Activated CD4-positive, alpha-beta T cell treated with anti-CD3 and anti-CD28 coated beads, Interleukin-2, amount 10 ng/mL, durations not matched to agents 24 days and 14 days (primary cell): Measurements from ENCODE around the gene PSMG1. TPM values are rescaled to one million over a fixed set of nuclear protein-coding genes. Genes with fewer than 3 reads are reported as not detected.

ENCODE experiments used
- DNase-seq: peaks from one replicate; pipeline ENCODE4 v3.0.0; 2022
- H3K27ac Mint-ChIP-seq: one replicate; pipeline ENCODE4 v1.8.0; 2022; ENCODE audit warnings: mild to moderate bottlenecking, mixed read lengths
- H3K27me3 Mint-ChIP-seq: one replicate; pipeline ENCODE4 v1.8.0; 2022; ENCODE audit warnings: mixed read lengths
- H3K36me3 Mint-ChIP-seq: one replicate; pipeline ENCODE4 v1.8.0; 2022; ENCODE audit warnings: low read depth, mild to moderate bottlenecking, mixed read lengths
- H3K4me1 Mint-ChIP-seq: one replicate; pipeline ENCODE4 v1.8.0; 2021; ENCODE audit warnings: mixed read lengths
- H3K4me3 Mint-ChIP-seq: one replicate; pipeline ENCODE4 v1.8.0; 2022; ENCODE audit warnings: mild to moderate bottlenecking, moderate library complexity, mixed read lengths
- H3K9me3 Mint-ChIP-seq: one replicate; pipeline ENCODE4 v1.8.0; 2021; ENCODE audit warnings: mixed read lengths
- intact Hi-C: fragments of 100-400 bp; cut with micrococcal nuclease; formaldehyde crosslinking; loops from one replicate; pipeline ENCODE4 v1.15.1; 2023
- total RNA-seq: library from RNA; stranded (reverse); gene quantifications from 2 replicates; pipeline ENCODE4 v1.2.3, GENCODE V29; 2022

Gene PSMG1
- total RNA-seq, 1 donor from 2014 or later = 105 TPM

DNA sequence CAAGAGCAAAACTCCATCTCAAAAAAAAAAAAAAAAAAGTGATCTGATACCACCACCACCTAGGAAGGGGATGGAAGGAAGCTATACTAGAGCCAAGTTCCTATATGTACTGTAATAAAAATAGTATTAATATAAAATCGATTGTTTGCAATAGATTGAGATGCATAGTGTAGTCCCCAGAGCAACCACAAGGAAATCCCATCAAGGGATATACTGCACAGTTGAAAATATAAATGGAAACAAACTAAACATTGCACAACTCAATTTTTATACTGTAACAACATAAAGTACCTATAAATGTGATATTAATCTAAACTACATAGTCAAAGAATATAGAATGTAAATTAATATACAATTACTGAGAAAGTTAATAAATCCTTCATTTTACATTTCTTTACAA, 20.9 kb upstream of the PSMG1 start:
- Mint-ChIP-seq H3K27me3 (no peaks in the 10 kb centered on the region), H3K36me3 (peaks cover 51% of the 10 kb centered on the region), H3K27ac (no peak overlapping the region), H3K9me3 (no peaks in the 10 kb centered on the region), H3K4me3 (no peak overlapping the region), H3K4me1 (peaks cover 8% of the 10 kb centered on the region)
- intact Hi-C loops = no loop called here
- DNase-seq = no peak

DNA sequence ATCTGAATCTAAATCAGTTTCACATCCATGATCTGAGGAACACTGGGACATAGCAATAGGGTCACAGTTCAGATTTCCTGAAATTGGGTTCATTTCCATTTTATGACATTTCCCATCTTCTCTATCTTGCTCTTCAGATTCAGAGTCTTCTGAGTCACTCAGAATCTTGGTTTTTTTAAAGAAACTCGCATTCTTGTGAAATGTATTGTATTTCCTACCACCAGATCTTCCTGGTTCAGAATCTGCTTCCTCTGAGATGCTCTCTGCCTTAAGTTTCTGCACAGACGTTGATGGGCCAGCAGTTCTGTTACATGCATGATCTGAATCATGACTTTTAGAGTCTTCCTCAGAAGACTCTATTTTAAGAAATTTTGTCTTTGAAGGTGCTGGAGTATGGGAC, 15.5 kb upstream of the PSMG1 start:
- intact Hi-C loops = no loop called here
- peaks cover 67% of the 10 kb centered on the region for H3K36me3 Mint-ChIP-seq
- no peak for DNase-seq

DNA sequence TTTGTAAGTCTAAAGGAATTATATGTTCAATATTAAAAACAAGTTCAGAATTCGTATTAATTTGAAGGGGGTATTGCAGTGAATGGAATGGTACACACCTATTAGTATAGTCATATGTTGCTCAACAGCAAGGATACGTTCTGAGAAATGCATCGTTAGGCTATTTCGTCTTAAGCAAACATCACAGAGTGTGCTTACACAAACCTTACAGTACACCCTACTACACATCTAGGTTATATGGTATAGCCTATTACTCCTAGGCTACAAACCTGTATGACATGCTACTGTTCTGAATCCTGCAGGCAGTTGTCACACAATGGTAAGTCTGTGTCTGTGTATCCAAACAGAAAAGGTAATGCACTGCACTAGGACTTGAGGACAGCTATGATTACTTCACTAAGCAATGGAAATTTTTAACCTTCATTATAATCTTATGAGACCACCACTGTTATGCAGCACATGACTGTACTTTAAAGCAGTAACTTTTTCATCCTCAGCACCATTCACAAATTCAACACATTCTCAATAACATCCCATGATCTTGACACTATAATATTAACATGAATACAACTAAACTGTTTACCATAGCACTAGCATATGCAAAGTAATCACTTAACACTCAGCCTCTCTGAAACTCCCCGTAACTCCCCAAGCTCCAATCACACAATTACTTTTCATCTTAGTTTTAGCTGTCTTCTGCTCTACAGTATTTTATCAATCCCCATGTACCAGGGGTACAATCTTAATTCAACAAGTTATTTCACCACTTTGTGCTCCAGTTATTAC, 14.4 kb upstream of the PSMG1 start:
- H3K36me3 Mint-ChIP-seq = peaks cover 67% of the 10 kb centered on the region
- no peak overlapping the region for H3K27ac Mint-ChIP-seq
- H3K4me3 Mint-ChIP-seq = no peak overlapping the region
- no peaks in the 10 kb centered on the region for H3K27me3 Mint-ChIP-seq
- H3K9me3 Mint-ChIP-seq = no peaks in the 10 kb centered on the region
- H3K4me1 Mint-ChIP-seq = peaks cover 26% of the 10 kb centered on the region
- DNase-seq = no peak
- intact Hi-C loops = no loop called here

More for the DNA sequence above, 15.5 kb upstream of the PSMG1 start:
- Mint-ChIP-seq H3K27ac (no peak overlapping the region), H3K4me1 (peaks cover 26% of the 10 kb centered on the region), H3K9me3 (no peaks in the 10 kb centered on the region), H3K27me3 (no peaks in the 10 kb centered on the region), H3K4me3 (no peak overlapping the region)

DNA sequence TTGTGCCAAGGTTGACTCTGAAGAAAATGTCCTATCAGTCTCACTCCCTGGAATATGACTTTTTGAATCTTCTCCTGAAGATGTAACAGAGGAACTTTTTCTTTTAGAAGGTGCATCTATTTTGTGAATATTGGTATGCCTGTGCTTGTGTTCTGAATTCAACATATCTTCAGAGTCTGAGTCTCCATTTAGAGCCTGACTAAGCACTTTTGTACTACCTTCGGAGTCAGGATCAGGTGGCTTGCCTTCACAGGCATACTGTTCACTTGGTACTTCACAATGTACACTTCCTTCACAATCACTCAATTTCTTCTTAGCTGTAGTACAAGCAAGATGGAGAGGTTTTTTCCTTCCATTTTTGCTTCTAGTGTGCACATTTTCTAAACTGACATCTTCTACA, 13.6 kb upstream of the PSMG1 start:
- H3K36me3 Mint-ChIP-seq = peaks cover 63% of the 10 kb centered on the region
- intact Hi-C loops = no loop called here
- H3K9me3 Mint-ChIP-seq = no peaks in the 10 kb centered on the region
- H3K4me1 Mint-ChIP-seq = peaks cover 26% of the 10 kb centered on the region
- H3K4me3 Mint-ChIP-seq = peak overlapping the region; percentile 63
- no peaks in the 10 kb centered on the region for H3K27me3 Mint-ChIP-seq
- DNase-seq = no peak
- H3K27ac Mint-ChIP-seq = no peak overlapping the region

DNA sequence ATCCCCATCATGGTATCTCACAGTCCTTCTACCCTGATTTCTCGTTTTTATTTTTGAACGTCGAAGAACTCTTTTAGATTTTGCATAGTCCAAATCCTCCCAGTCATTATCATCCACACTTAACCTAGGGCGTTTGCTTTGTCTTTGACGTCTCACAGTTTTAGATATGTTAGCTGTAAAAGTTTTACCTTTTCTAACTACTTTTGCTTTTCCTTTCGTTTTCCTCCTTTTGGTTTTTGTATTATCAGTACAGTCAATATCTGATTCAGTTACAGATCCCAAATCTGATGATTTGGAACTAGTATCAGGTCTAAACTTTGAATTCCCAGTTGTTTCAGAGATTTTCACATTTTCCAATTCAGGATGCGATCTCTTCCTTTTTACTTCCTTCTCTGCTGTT, 13.1 kb upstream of the PSMG1 start:
- no peak for DNase-seq
- Mint-ChIP-seq H3K4me1 (peaks cover 26% of the 10 kb centered on the region), H3K4me3 (peak overlapping the region; percentile 63), H3K27me3 (no peaks in the 10 kb centered on the region), H3K27ac (peak overlapping the region; percentile 73), H3K9me3 (no peaks in the 10 kb centered on the region), H3K36me3 (peaks cover 58% of the 10 kb centered on the region)
- intact Hi-C loops = no loop called here

DNA sequence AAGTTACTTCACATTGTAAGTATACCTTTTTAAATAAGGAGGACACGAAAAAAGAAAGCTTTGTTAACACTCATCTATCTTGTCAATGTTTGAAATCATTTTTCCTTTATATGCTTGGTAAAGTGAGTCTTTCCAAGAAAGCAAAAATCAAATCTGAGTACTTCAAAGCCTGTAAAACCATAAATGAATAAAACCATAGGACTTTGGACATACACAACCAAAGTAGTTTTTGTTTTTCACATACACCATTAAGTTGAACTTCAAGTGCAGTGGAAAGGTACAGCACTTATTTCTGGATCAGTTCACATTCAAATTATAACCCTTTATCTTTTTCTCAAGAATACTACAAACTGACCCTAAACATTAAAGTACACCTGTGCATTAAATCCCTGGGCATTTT, 10.1 kb upstream of the PSMG1 start:
- Mint-ChIP-seq H3K27me3 (no peaks in the 10 kb centered on the region), H3K27ac (no peak overlapping the region), H3K36me3 (peaks cover 47% of the 10 kb centered on the region), H3K4me3 (no peak overlapping the region), H3K4me1 (peaks cover 29% of the 10 kb centered on the region), H3K9me3 (no peaks in the 10 kb centered on the region)
- intact Hi-C loops = no loop called here
- no peak for DNase-seq

DNA sequence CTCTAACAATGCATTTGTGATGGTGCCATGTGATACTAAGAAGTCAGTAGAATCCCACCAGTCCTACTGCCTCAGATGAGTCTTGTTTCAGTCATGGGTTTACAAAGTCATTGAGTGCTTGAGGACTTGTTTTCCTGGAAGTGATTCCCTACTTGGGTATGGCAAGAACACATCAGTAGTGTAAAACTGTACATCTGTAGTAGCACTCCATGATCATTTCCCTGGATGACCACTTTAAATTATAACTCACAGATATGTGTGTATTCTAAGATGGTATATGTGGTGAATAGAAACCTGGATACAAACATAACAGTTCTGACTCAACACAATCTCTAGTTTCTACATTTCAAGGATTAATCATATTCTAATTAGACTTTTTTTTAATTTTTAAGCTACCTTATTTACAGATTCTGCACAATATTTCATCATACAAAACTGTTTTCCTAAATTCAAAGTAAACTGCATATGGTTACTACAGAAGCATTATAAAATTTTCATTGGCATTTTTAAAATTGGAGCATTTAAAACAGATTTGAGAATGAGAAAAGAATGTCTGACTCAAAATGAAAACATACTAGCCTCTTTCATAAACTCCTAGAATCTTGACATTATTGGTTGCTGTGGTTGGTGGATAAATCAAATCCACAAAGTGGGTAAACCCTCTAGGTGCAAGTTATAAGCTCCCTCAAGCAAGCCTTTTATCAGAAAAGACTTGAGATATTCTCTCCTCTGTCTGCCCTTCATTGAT, 6.8 kb upstream of the PSMG1 start:
- Mint-ChIP-seq H3K27me3 (no peaks in the 10 kb centered on the region), H3K4me1 (peaks cover 15% of the 10 kb centered on the region), H3K4me3 (no peak overlapping the region), H3K36me3 (peaks cover 25% of the 10 kb centered on the region), H3K27ac (peak overlapping the region; percentile 6), H3K9me3 (no peaks in the 10 kb centered on the region)
- no peak for DNase-seq
- intact Hi-C loops = loop anchor here (10.0 kb wide), 1 partner anchor 425 kb away; no protein-coding TSS in a partner anchor

DNA sequence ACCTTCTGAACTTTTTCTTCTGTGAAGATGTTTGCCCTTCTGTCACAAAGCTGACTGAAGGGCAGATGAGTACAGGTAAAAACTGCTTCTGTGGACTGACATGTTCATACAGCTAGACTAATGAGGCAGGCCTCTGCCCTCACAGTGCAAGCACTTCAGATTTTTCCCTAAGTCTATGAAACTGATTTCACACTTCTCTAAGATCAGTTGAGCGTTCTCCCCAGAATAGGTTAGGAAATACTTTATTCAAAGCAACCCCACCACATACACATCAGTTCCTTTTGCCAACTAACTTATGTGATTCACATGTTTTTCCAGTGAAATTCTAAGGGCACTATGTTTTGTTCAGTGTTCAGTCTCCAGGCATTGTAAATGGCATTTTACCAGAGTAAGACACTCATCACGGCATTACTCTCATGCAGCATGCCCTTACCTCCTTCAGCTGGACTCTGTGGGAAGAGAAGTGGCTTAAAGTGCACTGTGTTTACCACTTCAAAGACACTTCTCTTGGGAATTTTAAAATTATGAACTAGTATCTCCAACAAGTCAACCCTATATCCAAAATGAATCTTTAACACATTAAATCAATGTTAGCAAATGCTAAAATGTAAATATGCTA, 5.4 kb upstream of the PSMG1 start:
- Mint-ChIP-seq H3K27me3 (no peaks in the 10 kb centered on the region), H3K27ac (no peak overlapping the region), H3K9me3 (no peaks in the 10 kb centered on the region), H3K36me3 (peaks cover 14% of the 10 kb centered on the region), H3K4me3 (no peak overlapping the region), H3K4me1 (peaks cover 24% of the 10 kb centered on the region)
- intact Hi-C loops = loop anchor here (10.0 kb wide), 1 partner anchor 424 kb away; no protein-coding TSS in a partner anchor
- DNase-seq = no peak

DNA sequence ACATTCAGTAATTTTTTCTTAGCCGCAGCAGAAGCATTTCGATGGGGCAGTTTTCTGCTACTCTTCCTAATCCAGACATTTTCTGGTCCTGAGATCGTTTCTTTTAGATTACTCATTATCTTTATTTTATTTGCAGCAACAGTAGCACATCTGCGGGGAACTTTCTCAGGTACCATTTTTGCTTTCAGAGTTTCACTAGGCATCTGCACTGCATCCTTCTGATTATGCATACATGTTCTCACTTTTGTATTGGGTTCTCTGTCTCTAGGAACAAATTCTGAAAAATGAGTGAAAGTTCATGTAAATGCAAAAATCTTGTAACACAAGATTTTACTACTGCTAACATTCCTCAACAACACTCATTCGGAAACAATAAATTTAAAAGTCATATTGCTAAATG, 3.9 kb upstream of the PSMG1 start:
- no peaks in the 10 kb centered on the region for H3K9me3 Mint-ChIP-seq
- intact Hi-C loops = loop anchor here (10.0 kb wide), 1 partner anchor 422 kb away; no protein-coding TSS in a partner anchor
- H3K36me3 Mint-ChIP-seq = peaks cover 11% of the 10 kb centered on the region
- no peak overlapping the region for H3K4me3 Mint-ChIP-seq
- no peak for DNase-seq
- H3K27me3 Mint-ChIP-seq = no peaks in the 10 kb centered on the region
- H3K4me1 Mint-ChIP-seq = peaks cover 30% of the 10 kb centered on the region
- H3K27ac Mint-ChIP-seq = no peak overlapping the region

DNA sequence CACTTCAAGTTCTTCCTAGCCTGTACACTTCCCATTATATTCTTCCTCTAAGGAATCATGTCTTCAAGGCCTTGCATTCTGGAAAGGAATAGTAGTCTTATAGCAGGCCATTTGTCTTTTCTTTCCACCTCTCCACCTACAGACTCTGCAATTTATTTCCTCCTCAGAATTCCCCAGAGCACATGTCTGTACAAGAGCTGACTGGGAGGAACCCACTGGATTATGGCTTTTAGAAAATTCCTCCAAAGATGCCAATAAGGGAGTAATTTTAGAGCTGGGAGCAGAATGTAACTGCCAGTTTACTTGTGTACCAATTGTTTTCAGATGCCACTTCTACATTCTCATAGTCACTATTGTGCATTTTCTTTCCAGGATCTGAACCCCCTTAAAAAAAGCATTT, 3.4 kb upstream of the PSMG1 start:
- Mint-ChIP-seq H3K27me3 (no peaks in the 10 kb centered on the region), H3K4me1 (peaks cover 34% of the 10 kb centered on the region), H3K4me3 (no peak overlapping the region), H3K27ac (no peak overlapping the region), H3K36me3 (peaks cover 11% of the 10 kb centered on the region), H3K9me3 (no peaks in the 10 kb centered on the region)
- intact Hi-C loops = loop anchor here (10.0 kb wide), 1 partner anchor 422 kb away; no protein-coding TSS in a partner anchor
- no peak for DNase-seq

DNA sequence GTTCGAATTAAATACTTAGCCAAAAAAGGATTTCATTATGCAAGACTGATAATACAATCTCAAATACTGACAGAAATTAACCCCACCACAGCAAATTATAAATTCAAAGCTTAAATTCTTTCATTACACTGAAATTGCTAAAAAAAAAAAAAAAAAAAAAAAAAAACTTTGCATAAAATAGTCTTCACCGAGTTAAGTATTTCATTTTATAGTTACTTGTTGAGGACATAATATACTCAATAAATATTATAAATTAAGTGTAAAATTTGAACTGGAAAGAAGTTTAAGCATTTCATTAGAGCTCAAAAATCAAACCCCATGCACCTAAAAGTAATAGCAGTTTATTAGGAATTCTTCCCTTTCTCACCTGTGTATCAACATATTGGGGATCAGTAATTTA, 1.9 kb upstream of the PSMG1 start:
- Mint-ChIP-seq H3K4me3 (peak overlapping the region; percentile 99), H3K27ac (no peak overlapping the region), H3K4me1 (peaks cover 41% of the 10 kb centered on the region), H3K36me3 (peaks cover 14% of the 10 kb centered on the region), H3K27me3 (no peaks in the 10 kb centered on the region), H3K9me3 (no peaks in the 10 kb centered on the region)
- intact Hi-C loops = loop anchor here (10.0 kb wide), 1 partner anchor 420 kb away; no protein-coding TSS in a partner anchor
- no peak for DNase-seq

DNA sequence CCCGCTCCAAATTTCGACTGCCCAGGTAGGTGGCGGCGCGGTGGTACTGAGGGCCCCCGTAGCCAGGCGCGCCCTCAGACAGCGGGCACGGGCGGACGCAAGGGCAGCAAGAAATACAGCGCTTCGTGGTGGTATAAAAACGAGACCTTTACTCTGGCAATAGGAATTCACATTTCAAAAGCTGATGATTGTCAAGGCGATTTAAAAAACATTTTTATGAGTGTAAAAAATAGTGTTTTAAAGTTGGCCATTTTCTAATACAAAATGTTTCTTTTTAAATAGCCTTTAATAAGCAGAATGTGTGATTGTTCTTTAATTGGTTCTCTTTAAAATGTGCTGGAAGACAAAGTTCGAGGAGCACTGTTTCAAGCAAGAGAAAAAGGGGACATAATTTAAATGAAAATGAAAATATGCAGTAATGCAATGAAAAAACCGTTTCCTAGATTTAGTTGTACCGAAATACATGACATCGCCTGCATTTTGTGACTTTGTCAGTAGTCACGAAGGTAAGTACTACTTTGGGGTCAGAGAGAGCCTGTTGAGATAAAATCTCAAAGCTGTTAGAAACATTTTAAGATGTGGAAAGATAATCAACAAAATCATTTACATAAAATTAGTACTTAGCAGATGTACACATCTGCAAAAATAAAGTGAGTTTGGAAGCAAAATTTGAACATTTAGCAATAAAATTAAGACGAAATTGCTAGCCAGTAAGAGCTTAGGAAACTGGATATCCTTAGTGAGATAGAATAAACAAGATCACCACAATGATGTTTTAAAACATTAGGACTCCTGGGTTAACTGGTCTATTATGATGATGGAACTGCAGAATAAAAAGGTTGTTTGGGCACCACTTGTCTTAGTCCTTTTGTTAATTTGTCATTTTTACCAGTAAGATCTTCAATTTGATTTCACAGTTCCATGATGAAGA, 1.1 kb upstream of the PSMG1 start:
- H3K27me3 Mint-ChIP-seq = no peaks in the 10 kb centered on the region
- peak overlapping the region; percentile 99 for H3K4me3 Mint-ChIP-seq
- H3K9me3 Mint-ChIP-seq = no peaks in the 10 kb centered on the region
- no peak for DNase-seq
- intact Hi-C loops = loop anchor here (5.0 to 10.0 kb wide), 3 partner anchors 263 to 1622 kb away; partner anchors contain the start of gene LCA5L
- peak overlapping the region; percentile 98 for H3K27ac Mint-ChIP-seq
- H3K4me1 Mint-ChIP-seq = peaks cover 45% of the 10 kb centered on the region
- peaks cover 21% of the 10 kb centered on the region for H3K36me3 Mint-ChIP-seq
